PFSK-1 (cell line): Measurements from ENCODE around the gene HOXA9.

ENCODE experiments used
- FOXP2 ChIP-seq: optimal IDR thresholded peaks from 2 replicates; pipeline ENCODE3; 2011; ENCODE audit warnings: borderline replicate concordance, control low read depth, inconsistent platforms; ENCODE audit not compliant: insufficient read depth; ENCODE audit errors: extremely low read length, extremely low read depth
- POLR2AphosphoS5 ChIP-seq: IDR thresholded peaks from 2 replicates; pipeline ENCODE4 v1.6.1; 2012; ENCODE audit warnings: low read depth, mild to moderate bottlenecking, control low read depth, low read length, moderate library complexity
- SIN3A ChIP-seq: IDR thresholded peaks from 2 replicates; pipeline ENCODE4 v1.6.1; 2012; ENCODE audit warnings: mild to moderate bottlenecking, low read length, moderate library complexity, borderline replicate concordance; ENCODE audit not compliant: insufficient read depth
- TAF1 ChIP-seq: IDR thresholded peaks from 2 replicates; pipeline ENCODE4 v1.6.1; 2012; ENCODE audit warnings: low read length, control low read depth, borderline replicate concordance; ENCODE audit not compliant: insufficient read depth
- TF ChIP-seq, protein P1 (sequence below), 2 experiments: IDR thresholded peaks; 2 replicates each; pipeline versions ENCODE4 v1.6.1 to v1.8.0; 2011 to 2012; ENCODE audit warnings: low read depth in 2 of 2, low read length in 2 of 2, control low read depth in 1 of 2, inconsistent platforms in 1 of 2, mild to moderate bottlenecking in 1 of 2, moderate library complexity in 1 of 2; ENCODE audit not compliant: insufficient read depth in 1 of 2

The HOXA9 gene

DNA sequence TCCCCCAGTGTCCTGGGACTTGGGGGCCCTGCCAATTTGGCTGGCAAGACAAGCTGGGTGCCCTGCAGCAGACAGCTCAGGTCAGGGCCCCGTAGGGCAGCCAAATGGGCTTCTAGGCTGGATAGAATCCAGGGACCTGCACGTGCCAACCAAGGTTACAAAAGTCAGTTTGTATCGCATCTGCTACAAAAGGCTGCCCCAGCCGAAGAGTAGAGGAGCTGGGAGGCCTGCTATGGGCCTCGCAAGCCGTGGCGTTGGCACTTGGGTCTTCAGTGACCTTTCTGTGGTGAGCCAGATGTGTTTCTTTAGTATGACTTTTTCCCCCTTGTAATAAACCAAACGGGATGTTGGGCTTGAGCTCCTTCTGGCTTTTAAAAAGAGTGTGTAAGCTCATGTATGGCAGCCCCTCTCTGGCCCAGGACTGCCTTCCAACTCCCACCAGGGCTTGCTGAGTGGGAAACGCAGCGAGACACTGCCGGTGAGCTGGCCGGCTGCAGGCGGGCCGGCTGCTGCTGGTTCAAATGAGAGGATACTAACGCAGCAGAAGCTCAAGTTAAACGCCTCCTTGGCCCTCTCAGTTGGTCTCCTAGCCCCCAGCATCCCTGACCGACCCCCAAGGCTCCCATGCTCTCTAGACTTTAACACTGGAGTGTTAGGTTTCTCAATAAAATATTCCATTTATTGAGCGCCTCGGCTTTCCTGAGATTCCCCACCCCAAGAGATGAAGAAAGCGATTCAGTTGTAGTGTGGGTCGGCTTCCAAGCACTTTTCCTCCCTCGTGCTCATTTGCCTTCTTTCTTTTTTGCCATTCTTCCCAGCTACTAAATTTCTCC, 11.8 kb upstream of the HOXA9 start:
- no peak for TF ChIP-seq FOXP2
- no peak for TF ChIP-seq SIN3A
- no peak for TF ChIP-seq TAF1
- no peak for TF ChIP-seq POLR2AphosphoS5
- TF ChIP-seq, protein P1, sequence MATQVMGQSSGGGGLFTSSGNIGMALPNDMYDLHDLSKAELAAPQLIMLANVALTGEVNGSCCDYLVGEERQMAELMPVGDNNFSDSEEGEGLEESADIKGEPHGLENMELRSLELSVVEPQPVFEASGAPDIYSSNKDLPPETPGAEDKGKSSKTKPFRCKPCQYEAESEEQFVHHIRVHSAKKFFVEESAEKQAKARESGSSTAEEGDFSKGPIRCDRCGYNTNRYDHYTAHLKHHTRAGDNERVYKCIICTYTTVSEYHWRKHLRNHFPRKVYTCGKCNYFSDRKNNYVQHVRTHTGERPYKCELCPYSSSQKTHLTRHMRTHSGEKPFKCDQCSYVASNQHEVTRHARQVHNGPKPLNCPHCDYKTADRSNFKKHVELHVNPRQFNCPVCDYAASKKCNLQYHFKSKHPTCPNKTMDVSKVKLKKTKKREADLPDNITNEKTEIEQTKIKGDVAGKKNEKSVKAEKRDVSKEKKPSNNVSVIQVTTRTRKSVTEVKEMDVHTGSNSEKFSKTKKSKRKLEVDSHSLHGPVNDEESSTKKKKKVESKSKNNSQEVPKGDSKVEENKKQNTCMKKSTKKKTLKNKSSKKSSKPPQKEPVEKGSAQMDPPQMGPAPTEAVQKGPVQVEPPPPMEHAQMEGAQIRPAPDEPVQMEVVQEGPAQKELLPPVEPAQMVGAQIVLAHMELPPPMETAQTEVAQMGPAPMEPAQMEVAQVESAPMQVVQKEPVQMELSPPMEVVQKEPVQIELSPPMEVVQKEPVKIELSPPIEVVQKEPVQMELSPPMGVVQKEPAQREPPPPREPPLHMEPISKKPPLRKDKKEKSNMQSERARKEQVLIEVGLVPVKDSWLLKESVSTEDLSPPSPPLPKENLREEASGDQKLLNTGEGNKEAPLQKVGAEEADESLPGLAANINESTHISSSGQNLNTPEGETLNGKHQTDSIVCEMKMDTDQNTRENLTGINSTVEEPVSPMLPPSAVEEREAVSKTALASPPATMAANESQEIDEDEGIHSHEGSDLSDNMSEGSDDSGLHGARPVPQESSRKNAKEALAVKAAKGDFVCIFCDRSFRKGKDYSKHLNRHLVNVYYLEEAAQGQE (IDR thresholded peaks at IDR 0.05; ENCODE audit: insufficient read depth in 1 of 2, low read depth in 2 of 2, low read length in 2 of 2), result no peak

DNA sequence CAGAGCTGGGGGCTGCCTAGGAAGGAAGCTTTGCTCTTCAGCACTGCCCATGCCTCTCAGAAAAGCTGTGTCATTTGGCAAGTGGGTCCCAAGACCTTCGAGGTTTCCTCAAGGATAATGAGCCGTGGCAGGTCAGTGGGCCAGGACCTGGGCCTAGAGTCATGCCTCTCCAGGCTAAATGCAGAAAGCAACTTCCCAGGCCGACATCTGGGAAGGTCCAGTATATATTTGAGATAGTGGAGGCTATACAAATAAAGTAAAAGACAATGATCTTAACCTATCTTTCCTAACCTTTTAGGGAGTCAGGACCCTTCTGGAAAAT, 11.1 kb upstream of the HOXA9 start:
- TF ChIP-seq TAF1 (no peak), FOXP2 (no peak), SIN3A (no peak), POLR2AphosphoS5 (no peak)
- TF ChIP-seq, protein P1 (IDR thresholded peaks at IDR 0.05; ENCODE audit: insufficient read depth in 1 of 2, low read depth in 2 of 2, low read length in 2 of 2), result no peak

DNA sequence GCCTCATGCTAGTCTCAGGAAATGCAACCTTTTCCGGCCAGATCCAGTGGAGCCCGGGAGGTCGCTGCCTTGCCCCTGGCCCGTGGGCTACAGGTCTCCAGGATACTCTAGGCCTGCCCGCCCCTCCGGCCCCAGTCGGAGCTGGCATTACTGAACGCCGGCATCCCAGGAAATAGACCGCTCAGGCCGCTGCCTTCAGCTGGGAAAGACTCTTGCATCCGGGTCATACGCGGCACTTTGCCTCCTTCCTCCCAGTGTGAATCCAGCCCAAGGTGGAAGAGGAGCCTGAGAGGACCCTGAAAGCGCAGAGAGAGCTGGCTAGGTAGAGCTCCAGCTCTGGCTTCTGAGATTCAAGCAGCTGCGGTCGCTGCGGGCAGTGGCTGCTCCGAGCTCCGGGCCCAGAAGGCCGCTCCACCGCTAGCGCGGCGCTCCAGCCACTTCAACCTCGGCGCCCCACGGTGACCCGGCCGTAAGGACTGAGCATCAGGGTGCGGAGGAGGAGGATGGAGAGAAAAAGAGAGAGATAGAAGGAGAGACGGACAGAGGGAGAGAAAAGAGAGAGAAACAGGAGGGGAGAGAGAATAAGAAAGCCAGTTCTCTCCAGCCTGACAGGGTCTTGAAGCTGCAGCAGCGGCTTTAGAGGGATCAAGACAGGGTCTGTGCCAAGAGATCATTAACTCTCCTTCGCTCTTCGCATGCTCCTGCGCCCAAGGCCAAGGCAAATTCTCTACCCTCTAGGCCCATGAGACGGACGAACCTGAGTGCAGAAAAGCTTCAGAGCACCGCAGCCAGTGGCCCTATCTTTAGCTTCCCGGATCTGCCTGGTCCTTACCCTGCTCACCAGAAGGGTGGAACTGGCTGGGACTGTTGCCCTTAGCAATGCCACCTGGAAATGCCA, 10.5 kb upstream of the HOXA9 start:
- no peak for TF ChIP-seq POLR2AphosphoS5
- no peak for TF ChIP-seq FOXP2
- TF ChIP-seq SIN3A, result no peak
- TF ChIP-seq TAF1, result no peak
- TF ChIP-seq, protein P1 (IDR thresholded peaks at IDR 0.05; ENCODE audit: insufficient read depth in 1 of 2, low read depth in 2 of 2, low read length in 2 of 2), result no peak

DNA sequence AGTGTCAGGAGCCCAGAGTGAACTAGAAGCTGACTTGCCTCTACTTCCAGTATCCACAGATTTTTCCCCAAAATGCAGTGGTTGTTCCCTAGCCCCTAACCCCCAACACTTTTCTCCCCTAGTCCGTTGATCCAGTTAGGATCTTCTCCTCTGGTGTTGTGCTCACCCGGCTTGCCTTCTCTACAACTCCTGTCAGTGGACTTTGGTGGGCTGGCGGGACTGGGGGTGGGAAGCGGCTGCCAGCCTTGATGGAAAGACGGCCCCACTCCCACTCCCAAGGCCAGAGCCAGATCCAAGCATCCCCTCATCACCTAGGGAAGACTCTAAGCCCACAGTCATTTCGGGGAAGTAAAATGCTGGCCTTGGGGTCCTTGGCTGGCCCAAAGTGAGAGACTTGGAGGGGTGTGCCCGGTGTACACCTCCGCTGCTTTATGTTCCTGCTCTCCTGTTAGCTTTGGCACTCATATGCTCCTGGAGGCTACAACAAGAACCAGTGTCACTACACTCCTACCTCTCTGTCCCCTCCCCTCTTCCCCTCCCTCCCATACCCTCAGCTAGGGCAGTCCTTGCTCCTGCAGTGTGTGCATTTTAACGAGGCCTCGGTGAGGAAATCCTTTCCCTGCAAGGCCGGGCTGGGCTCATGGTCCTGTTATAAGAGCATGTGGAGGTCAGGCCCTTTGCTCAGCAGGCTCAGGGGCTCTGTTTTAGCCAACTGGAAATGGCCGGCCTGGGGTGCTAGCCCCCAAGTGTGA, 9.7 kb upstream of the HOXA9 start:
- no peak for TF ChIP-seq SIN3A
- TF ChIP-seq POLR2AphosphoS5, result no peak
- no peak for TF ChIP-seq TAF1
- TF ChIP-seq, protein P1 (IDR thresholded peaks at IDR 0.05; ENCODE audit: insufficient read depth in 1 of 2, low read depth in 2 of 2, low read length in 2 of 2), result no peak
- no peak for TF ChIP-seq FOXP2
